HepG2 (cell line): Measurements from ENCODE around the gene PLEKHB1. TPM values are rescaled to one million over a fixed set of nuclear protein-coding genes. Genes with fewer than 3 reads are reported as not detected.
A peak's percentile ranks its signal among the peaks of the same experiment; 100 is the strongest.

Source experiments
- ATAC-seq: fragments of 200-7000 bp; cut with Tn5 transposase; 3 replicates; pipeline ENCODE4 v1.9.1; 2020; ENCODE audit warnings: mild to moderate bottlenecking, moderate library complexity
- Bru-seq: library from RNA; stranded (reverse); fragments of 400-500 nt; gene quantifications from one replicate; lab custom pipeline; 2021; lab: Mats Ljungman, UMichigan
- BruChase-seq, 2 experiments: library from RNA; stranded (reverse); fragments of 400-500 nt; gene quantifications; one replicate each; lab custom pipeline; 2021; lab: Mats Ljungman, UMichigan
- BruUV-seq: library from RNA; stranded (reverse); fragments of 400-500 nt; replicated peaks from 2 replicates; lab custom pipeline; 2021; lab: Mats Ljungman, UMichigan
- CTCF ChIA-PET: fragments of 300-600 bp; formaldehyde crosslinking; extraction: SDS; loops from one replicate; lab custom pipeline; 2021; ENCODE audit warnings: low total read pairs, inconsistent platforms, low intra/inter-chr PET ratio; lab: Yijun Ruan, JAX
- POLR2A ChIA-PET: fragments of 350-600 bp; sonication (Branson Sonifier 250); formaldehyde crosslinking; loops from one replicate; lab custom pipeline; 2020; ENCODE audit warnings: antibody characterized with exemption, inconsistent platforms; lab: Yijun Ruan, JAX
- DNase-seq: peaks from one replicate; pipeline ENCODE4 v3.0.0-alpha.2; 2015; ENCODE audit warnings: low spot score
- FAIRE-seq: peaks from 3 replicates; lab custom pipeline; 2011; peaks lifted over from hg19 to GRCh38; lab: Jason Lieb, UNC
- H2AFZ ChIP-seq: one replicate; pipeline ENCODE4 v1.6.1; 2011; ENCODE audit warnings: low read length, inconsistent platforms
- H3K27ac ChIP-seq: fragments of 300-600 bp; 3 replicates; pipeline ENCODE4 v1.8.0; 2011; ENCODE audit warnings: mixed run types, mild to moderate bottlenecking, mixed read lengths, low read length, inconsistent platforms; ENCODE audit not compliant: insufficient read depth; ENCODE audit errors: extremely low read length
- H3K27me3 ChIP-seq, 2 experiments: fragments of 200-600 bp in 1 of 2; 2 replicates in 1 of 2; 3 replicates in 1 of 2; pipeline versions ENCODE4 v1.6.0 to v1.8.0; 2011; ENCODE audit warnings: low read length in 2 of 2, mild to moderate bottlenecking in 2 of 2, moderate library complexity in 2 of 2, inconsistent platforms in 1 of 2; ENCODE audit not compliant: insufficient read depth in 2 of 2, control insufficient read depth in 1 of 2
- H3K36me3 ChIP-seq, 2 experiments: fragments of 200-600 bp in 1 of 2; replicated peaks in 1 of 2; 2 replicates in 1 of 2; 3 replicates in 1 of 2; pipeline versions ENCODE4 v1.5.1 to v1.8.0; 2011; ENCODE audit warnings: low read length in 2 of 2, inconsistent platforms in 1 of 2; ENCODE audit not compliant: insufficient read depth in 2 of 2, control insufficient read depth in 1 of 2
- H3K4me1 ChIP-seq: 2 replicates; pipeline ENCODE4 v1.5.1; 2012; ENCODE audit warnings: low read length, inconsistent platforms; ENCODE audit not compliant: insufficient read depth
- H3K4me2 ChIP-seq: 2 replicates; pipeline ENCODE4 v1.6.0; 2011; ENCODE audit warnings: low read depth, low read length, inconsistent platforms
- H3K4me3 ChIP-seq, 3 experiments: fragments of 200-600 bp in 1 of 3; sonication (generic), shearing (Covaris generic) in 1 of 3; replicated peaks in 1 of 3; 2 replicates each; pipeline ENCODE4 v1.5.1; 2011 to 2016; ENCODE audit warnings: low read length in 3 of 3, inconsistent platforms in 2 of 3, low read depth in 2 of 3, mild to moderate bottlenecking in 2 of 3, control low read depth in 1 of 3, mixed read lengths in 1 of 3; ENCODE audit not compliant: insufficient read depth in 1 of 3
- H3K79me2 ChIP-seq: one replicate; pipeline ENCODE4 v1.6.1; 2011; ENCODE audit warnings: low read length, inconsistent platforms; ENCODE audit not compliant: insufficient read depth
- H3K9ac ChIP-seq: 2 replicates; pipeline ENCODE4 v1.6.0; 2011; ENCODE audit warnings: mild to moderate bottlenecking, low read depth, low read length, inconsistent platforms; ENCODE audit not compliant: insufficient read depth
- H3K9me3 ChIP-seq: 2 replicates; pipeline ENCODE4 v1.5.1; 2012; ENCODE audit warnings: mild to moderate bottlenecking, low read length
- H4K20me1 ChIP-seq: 2 replicates; pipeline ENCODE4 v1.6.0; 2011; ENCODE audit warnings: inconsistent platforms, mild to moderate bottlenecking, low read length, moderate library complexity; ENCODE audit not compliant: insufficient read depth
- TOPORS ChIP-seq: sonication (generic); formaldehyde crosslinking; IDR thresholded peaks from 2 replicates; pipeline ENCODE4 v1.8.0; 2023; ENCODE audit warnings: mild to moderate bottlenecking, missing genetic modification reagents
- ZNF451 ChIP-seq: sonication (generic); formaldehyde crosslinking; IDR thresholded peaks from 2 replicates; pipeline ENCODE4 v1.5.0; 2020; ENCODE audit warnings: mild to moderate bottlenecking, missing genetic modification reagents
- ZNF687 ChIP-seq: sonication (generic); formaldehyde crosslinking; IDR thresholded peaks from 2 replicates; pipeline ENCODE4 v1.5.1; 2020; ENCODE audit warnings: mild to moderate bottlenecking, missing genetic modification reagents, moderate library complexity
- WGBS: methylation state at CpG from one replicate; pipeline ENCODE4 v1.1.6; 2017; ENCODE audit warnings: low lambda C conversion rate; 5-methylcytosine and 5-hydroxymethylcytosine counted together
- in situ Hi-C: cut with HindIII; loops from 2 replicates; pipeline ENCODE4 v1.10.0; 2017; ENCODE audit warnings: low pct_unique_long_range_greater_than_20kb; ENCODE audit not compliant: extremely low pct_ligation_motif_present
- intact Hi-C: fragments of 100-400 bp; cut with micrococcal nuclease; formaldehyde crosslinking; loops from one replicate; pipeline ENCODE4 v1.10.0; 2022; ENCODE audit not compliant: unreplicated experiment
- long read RNA-seq, 2 experiments: library from RNA in 1 of 2; library from polyadenylated mRNA in 1 of 2; stranded (forward) in 1 of 2; unstranded in 1 of 2; transcript quantifications; one replicate each; pipeline ENCODE4 v2.0.0, GENCODE V29; 2019 to 2022
- polyA minus RNA-seq, 3 experiments: library from RNA; depleted of rRNA, polyadenylated mRNA; stranded (reverse); fragments of >200 nt; gene quantifications; 2 replicates each; pipeline ENCODE4 v1.2.3, GENCODE V29; 2011; ENCODE audit warnings: low replicate concordance in 1 of 3
- polyA plus RNA-seq, 8 experiments: library from polyadenylated mRNA; depleted of rRNA in 3 of 8; stranded (reverse) in 7 of 8; unstranded in 1 of 8; fragments of >200 nt; fragmentation: Illumina TruSeq in 4 of 8; extraction: Trizol in 4 of 8; gene quantifications; 2 replicates each; pipeline versions ENCODE4 v1.2.1 to v1.2.3, GENCODE V29; 2011 to 2016; ENCODE audit warnings: low read depth in 4 of 8, missing spikeins in 1 of 8, mixed read lengths in 1 of 8; ENCODE audit not compliant: insufficient read depth in 1 of 8
- total RNA-seq, 5 experiments: library from RNA; depleted of rRNA; stranded (reverse); fragments of >200 nt; fragmentation: Illumina TruSeq; extraction: Trizol; gene quantifications; 2 replicates each; pipeline ENCODE4 v1.2.3, GENCODE V29; 2016; ENCODE audit warnings: low read depth in 1 of 5

Gene PLEKHB1, protein sequence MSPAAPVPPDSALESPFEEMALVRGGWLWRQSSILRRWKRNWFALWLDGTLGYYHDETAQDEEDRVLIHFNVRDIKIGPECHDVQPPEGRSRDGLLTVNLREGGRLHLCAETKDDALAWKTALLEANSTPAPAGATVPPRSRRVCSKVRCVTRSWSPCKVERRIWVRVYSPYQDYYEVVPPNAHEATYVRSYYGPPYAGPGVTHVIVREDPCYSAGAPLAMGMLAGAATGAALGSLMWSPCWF
- total RNA-seq (2016; rRNA removed; fragmentation: Illumina TruSeq; extraction: Trizol) (68.0 and 71.7 TPM in 2 replicates), polyA plus RNA-seq (2011; rRNA removed) (77.1 and 99.3 TPM in 2 replicates), polyA minus RNA-seq (2011; rRNA and poly(A)+ RNA removed; ENCODE audit: low replicate concordance) (0.09 and 172 TPM in 2 replicates), Bru-seq, nascent RNA (percentile 76 among the genes with signal in this experiment), BruChase-seq, experiment 1, labeled RNA remaining after a 6-hour chase (percentile 75 among the genes with signal in this experiment), BruChase-seq, experiment 2, labeled RNA remaining after a 2-hour chase (percentile 71 among the genes with signal in this experiment)
- 14.1 and 14.6 TPM in 2 replicates for total RNA-seq (2016; cell fraction: cytosol; rRNA removed; fragmentation: Illumina TruSeq; extraction: Trizol; ENCODE audit: low read depth)
- total RNA-seq (2016; cell fraction: insoluble cytoplasmic fraction; rRNA removed; fragmentation: Illumina TruSeq; extraction: Trizol), result 68.8 and 77.9 TPM in 2 replicates
- 30.3 and 30.6 TPM in 2 replicates for total RNA-seq (2016; cell fraction: membrane; rRNA removed; fragmentation: Illumina TruSeq; extraction: Trizol)
- 31.7 and 39.9 TPM in 2 replicates for total RNA-seq (2016; cell fraction: nucleus; rRNA removed; fragmentation: Illumina TruSeq; extraction: Trizol)
- 95.0 and 157 TPM in 2 replicates for polyA plus RNA-seq (2011; cell fraction: cytosol; rRNA removed)
- polyA plus RNA-seq (2011; cell fraction: nucleus; rRNA removed), result 107 and 154 TPM in 2 replicates
- 47.9 and 54.0 TPM in 2 replicates for polyA plus RNA-seq (2012)
- 16.0 and 24.3 TPM in 2 replicates for polyA plus RNA-seq (2016; cell fraction: cytosol; fragmentation: Illumina TruSeq; extraction: Trizol; ENCODE audit: low read depth)
- 128 and 133 TPM in 2 replicates for polyA plus RNA-seq (2016; cell fraction: insoluble cytoplasmic fraction; fragmentation: Illumina TruSeq; extraction: Trizol; ENCODE audit: low read depth)
- 43.9 and 47.0 TPM in 2 replicates for polyA plus RNA-seq (2016; cell fraction: membrane; fragmentation: Illumina TruSeq; extraction: Trizol; ENCODE audit: low read depth)
- polyA plus RNA-seq (2016; cell fraction: nucleus; fragmentation: Illumina TruSeq; extraction: Trizol; ENCODE audit: insufficient read depth, low read depth), result 69.9 and 81.4 TPM in 2 replicates
- 66.4 and 67.7 TPM in 2 replicates for polyA minus RNA-seq (2011; cell fraction: cytosol; rRNA and poly(A)+ RNA removed)
- 33.3 and 41.1 TPM in 2 replicates for polyA minus RNA-seq (2011; cell fraction: nucleus; rRNA and poly(A)+ RNA removed)
- long read RNA-seq, experiment 1, transcript PLEKHB1-201 (7 exons, 2,016 nt), result minor isoform, 35 of 101 reads
- long read RNA-seq, experiment 1, transcript PLEKHB1-206 (6 exons, 1,049 nt), result major isoform, 43 of 101 reads
- long read RNA-seq, experiment 1, partial matches to known transcripts, result 7 of 101 reads
- long read RNA-seq, experiment 1, other reads (novel, unspliced or antisense), result 13 of 101 reads
- long read RNA-seq, experiment 2, transcript PLEKHB1-206 (6 exons, 1,049 nt), result major isoform, 93 of 263 reads
- long read RNA-seq, experiment 2, transcript PLEKHB1-201 (7 exons, 2,016 nt), result minor isoform, 88 of 263 reads
- long read RNA-seq, experiment 2, transcript PLEKHB1-205 (3 exons, 2,022 nt), result minor isoform, 5 of 263 reads
- long read RNA-seq, experiment 2, partial matches to known transcripts, result 58 of 263 reads
- long read RNA-seq, experiment 2, other reads (novel, unspliced or antisense), result 15 of 263 reads

GRCh38 chr11:73645972-73646631 lies at the start of gene PLEKHB1:
Gene PLEKHB1, plus strand, starts transcription at chr11:73646581. Its CDS starts 28 bp downstream, at chr11:73646609.
- no TSS peak for BruUV-seq
- FAIRE-seq, result no peak
- Histone ChIP-seq H2AFZ (peak within 1 kb of the TSS; percentile 33), H3K27me3 (peaks cover 0 to 1% of the 10 kb centered on the region in 2 experiments; a peak in 2 of 5 replicates), H4K20me1 (no peaks in the 10 kb centered on the region), H3K4me2 (peak within 1 kb of the TSS; percentile 54), H3K9ac (no peak within 1 kb of the TSS), H3K36me3 (no peaks in the 10 kb centered on the region), H3K27ac (no peak within 1 kb of the TSS), H3K9me3 (no peaks in the 10 kb centered on the region), H3K4me1 (peaks cover 58% of the 10 kb centered on the region), H3K79me2 (peaks cover 2% of the 10 kb centered on the region), H3K4me3 (peak within 1 kb of the TSS in 2 of 3 experiments; percentile 5 to 21; a peak in 3 of 6 replicates)
- 66% methylated on average over 22 of the region's 26 CpGs for WGBS
- no peak for DNase-seq
- intact Hi-C loops (no loop called here), in situ Hi-C loops (no loop called here)
- TF ChIP-seq ZNF687, result no peak
- TF ChIP-seq TOPORS (CRISPR knock-in tag), result no peak
- TF ChIP-seq ZNF451 (CRISPR knock-in tag), result no peak
- CTCF ChIA-PET, result no interaction called here
- ATAC-seq, result no peak
- POLR2A ChIA-PET, result no interaction called here
